OCI-LY3 (cell line): Measurements from ENCODE around the gene FDXR.

ENCODE experiments used
- EZH2phosphoT487 ChIP-seq: fragments of 200-600 bp; shearing (Covaris generic); IDR thresholded peaks from 2 replicates; pipeline ENCODE4 v1.6.1; 2018; ENCODE audit warnings: antibody characterized with exemption, mixed run types, low read depth
- TF ChIP-seq, protein P1 (sequence below): fragments of 200-600, 300-600 bp; sonication (generic); IDR thresholded peaks from 2 replicates; pipeline ENCODE4 v1.5.1; 2014; ENCODE audit warnings: antibody characterized with exemption, low read length, low read depth

DNA sequence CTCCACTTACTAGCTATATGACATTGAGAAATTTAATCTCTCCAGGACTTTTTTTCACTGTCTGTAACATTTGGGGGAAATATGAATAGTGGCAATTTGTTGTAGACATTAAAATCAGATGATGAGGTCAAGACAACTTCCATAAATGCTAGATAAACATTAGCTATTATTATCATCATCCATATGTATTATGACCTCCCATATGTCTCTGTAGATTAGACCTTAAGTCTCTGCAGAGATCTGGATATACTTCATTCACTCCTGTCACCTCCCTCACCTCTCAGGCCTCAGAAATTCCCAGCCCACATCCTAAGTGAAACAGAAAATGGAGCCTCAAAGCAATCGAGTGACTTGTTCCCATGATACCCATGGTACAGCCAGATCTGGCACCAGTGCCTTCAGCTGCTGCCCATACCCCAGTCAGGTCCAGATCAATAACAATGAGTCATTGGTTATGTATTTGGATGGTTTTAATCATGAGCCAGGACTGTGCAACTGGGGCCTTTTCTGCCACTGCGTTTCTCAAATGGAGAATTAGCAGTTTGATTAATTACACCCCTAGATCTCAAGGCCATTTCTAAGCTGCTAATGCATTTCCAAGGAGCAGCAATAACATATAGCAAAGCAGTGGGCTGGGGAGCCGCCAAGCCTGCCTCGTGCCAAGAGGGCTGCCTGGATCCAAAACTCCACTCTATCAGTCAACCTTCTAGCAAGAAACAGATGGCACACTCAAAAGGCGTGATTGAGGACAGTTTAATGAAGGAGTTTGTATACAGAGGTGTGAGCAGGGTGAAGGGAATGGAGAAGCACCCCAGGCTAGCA lies 2.6 kb upstream of the FDXR start:
- TF ChIP-seq, protein P1, sequence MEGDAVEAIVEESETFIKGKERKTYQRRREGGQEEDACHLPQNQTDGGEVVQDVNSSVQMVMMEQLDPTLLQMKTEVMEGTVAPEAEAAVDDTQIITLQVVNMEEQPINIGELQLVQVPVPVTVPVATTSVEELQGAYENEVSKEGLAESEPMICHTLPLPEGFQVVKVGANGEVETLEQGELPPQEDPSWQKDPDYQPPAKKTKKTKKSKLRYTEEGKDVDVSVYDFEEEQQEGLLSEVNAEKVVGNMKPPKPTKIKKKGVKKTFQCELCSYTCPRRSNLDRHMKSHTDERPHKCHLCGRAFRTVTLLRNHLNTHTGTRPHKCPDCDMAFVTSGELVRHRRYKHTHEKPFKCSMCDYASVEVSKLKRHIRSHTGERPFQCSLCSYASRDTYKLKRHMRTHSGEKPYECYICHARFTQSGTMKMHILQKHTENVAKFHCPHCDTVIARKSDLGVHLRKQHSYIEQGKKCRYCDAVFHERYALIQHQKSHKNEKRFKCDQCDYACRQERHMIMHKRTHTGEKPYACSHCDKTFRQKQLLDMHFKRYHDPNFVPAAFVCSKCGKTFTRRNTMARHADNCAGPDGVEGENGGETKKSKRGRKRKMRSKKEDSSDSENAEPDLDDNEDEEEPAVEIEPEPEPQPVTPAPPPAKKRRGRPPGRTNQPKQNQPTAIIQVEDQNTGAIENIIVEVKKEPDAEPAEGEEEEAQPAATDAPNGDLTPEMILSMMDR, result no peak
- TF ChIP-seq EZH2phosphoT487, result no peak
